Measurements from ENCODE around the gene PRSS3. TPM values are rescaled to one million over a fixed set of nuclear protein-coding genes. Genes with fewer than 3 reads are reported as not detected.
"Not testable (repeated sequence)": the region's sequence is repeated elsewhere in the genome, so short reads cannot be mapped to it uniquely, and the experiment has no call there.

The PRSS3 gene
- total RNA-seq, 2 donors from 2014 or later = not detected

GRCh38 chr9:33823801-33824200 lies 28.4 kb downstream of the PRSS3 start:
- H3K27me3 Mint-ChIP-seq (ENCODE audit: insufficient read depth) = no peaks in the 10 kb centered on the region
- no peak overlapping the region for H3K27ac ChIP-seq (ENCODE audit: low read depth, low read length)
- H3K9me3 Mint-ChIP-seq = no peaks in the 10 kb centered on the region
- H3K4me3 ChIP-seq (ENCODE audit: low read length) = no peak overlapping the region
- no peak overlapping the region for H3K4me3 Mint-ChIP-seq
- H3K4me1 ChIP-seq (ENCODE audit: control insufficient read depth, insufficient read depth, low read length) = no peaks in the 10 kb centered on the region
- WGBS, 2 experiments (ENCODE audit: insufficient coverage in 1 of 2, insufficient read length in 1 of 2) = 100% methylated on average over 3 of the region's 3 CpGs; no CpG with 5 or more reads in 1 of the 2 experiments
- TF ChIP-seq, protein P1, sequence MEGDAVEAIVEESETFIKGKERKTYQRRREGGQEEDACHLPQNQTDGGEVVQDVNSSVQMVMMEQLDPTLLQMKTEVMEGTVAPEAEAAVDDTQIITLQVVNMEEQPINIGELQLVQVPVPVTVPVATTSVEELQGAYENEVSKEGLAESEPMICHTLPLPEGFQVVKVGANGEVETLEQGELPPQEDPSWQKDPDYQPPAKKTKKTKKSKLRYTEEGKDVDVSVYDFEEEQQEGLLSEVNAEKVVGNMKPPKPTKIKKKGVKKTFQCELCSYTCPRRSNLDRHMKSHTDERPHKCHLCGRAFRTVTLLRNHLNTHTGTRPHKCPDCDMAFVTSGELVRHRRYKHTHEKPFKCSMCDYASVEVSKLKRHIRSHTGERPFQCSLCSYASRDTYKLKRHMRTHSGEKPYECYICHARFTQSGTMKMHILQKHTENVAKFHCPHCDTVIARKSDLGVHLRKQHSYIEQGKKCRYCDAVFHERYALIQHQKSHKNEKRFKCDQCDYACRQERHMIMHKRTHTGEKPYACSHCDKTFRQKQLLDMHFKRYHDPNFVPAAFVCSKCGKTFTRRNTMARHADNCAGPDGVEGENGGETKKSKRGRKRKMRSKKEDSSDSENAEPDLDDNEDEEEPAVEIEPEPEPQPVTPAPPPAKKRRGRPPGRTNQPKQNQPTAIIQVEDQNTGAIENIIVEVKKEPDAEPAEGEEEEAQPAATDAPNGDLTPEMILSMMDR (conservative IDR thresholded peaks at IDR 0.05) = no peak
- DNase-seq = no peak
- H3K36me3 ChIP-seq (ENCODE audit: control insufficient read depth, insufficient read depth, low read length) = peaks cover 14% of the 10 kb centered on the region
- H3K4me1 Mint-ChIP-seq = peaks cover 12% of the 10 kb centered on the region
- no peak overlapping the region for H3K27ac Mint-ChIP-seq
- H3K9ac ChIP-seq (ENCODE audit: extremely low read depth, low read length, poor library complexity, severe bottlenecking) = no peak overlapping the region
- peaks cover 22% of the 10 kb centered on the region for H3K36me3 Mint-ChIP-seq (ENCODE audit: low read depth)
- H3K27me3 ChIP-seq (ENCODE audit: control insufficient read depth, insufficient read depth, low read length, poor library complexity, severe bottlenecking) = no peaks in the 10 kb centered on the region
- no peaks in the 10 kb centered on the region for H3K9me3 ChIP-seq (ENCODE audit: control insufficient read depth, low read length)

GRCh38 chr9:33827285-33827684 lies 31.9 kb downstream of the PRSS3 start:
- H3K4me1 Mint-ChIP-seq; H3K9ac ChIP-seq (ENCODE audit: extremely low read depth, low read length, poor library complexity, severe bottlenecking); H3K27me3 Mint-ChIP-seq (ENCODE audit: insufficient read depth); H3K27me3 ChIP-seq (ENCODE audit: control insufficient read depth, insufficient read depth, low read length, poor library complexity, severe bottlenecking); H3K4me3 ChIP-seq (ENCODE audit: low read length); H3K27ac ChIP-seq (ENCODE audit: low read depth, low read length); H3K9me3 Mint-ChIP-seq; H3K4me3 Mint-ChIP-seq; H3K27ac Mint-ChIP-seq; H3K9me3 ChIP-seq (ENCODE audit: control insufficient read depth, low read length); DNase-seq; H3K4me1 ChIP-seq (ENCODE audit: control insufficient read depth, insufficient read depth, low read length): not testable (repeated sequence)
- H3K36me3 Mint-ChIP-seq (ENCODE audit: low read depth) = peaks cover 20% of the 10 kb centered on the region
- WGBS, 2 experiments (ENCODE audit: insufficient coverage in 1 of 2, insufficient read length in 1 of 2) = 89 to 97% methylated on average over 9 to 10 of the region's 11 CpGs
- H3K36me3 ChIP-seq (ENCODE audit: control insufficient read depth, insufficient read depth, low read length) = peaks cover 19% of the 10 kb centered on the region

DNA sequence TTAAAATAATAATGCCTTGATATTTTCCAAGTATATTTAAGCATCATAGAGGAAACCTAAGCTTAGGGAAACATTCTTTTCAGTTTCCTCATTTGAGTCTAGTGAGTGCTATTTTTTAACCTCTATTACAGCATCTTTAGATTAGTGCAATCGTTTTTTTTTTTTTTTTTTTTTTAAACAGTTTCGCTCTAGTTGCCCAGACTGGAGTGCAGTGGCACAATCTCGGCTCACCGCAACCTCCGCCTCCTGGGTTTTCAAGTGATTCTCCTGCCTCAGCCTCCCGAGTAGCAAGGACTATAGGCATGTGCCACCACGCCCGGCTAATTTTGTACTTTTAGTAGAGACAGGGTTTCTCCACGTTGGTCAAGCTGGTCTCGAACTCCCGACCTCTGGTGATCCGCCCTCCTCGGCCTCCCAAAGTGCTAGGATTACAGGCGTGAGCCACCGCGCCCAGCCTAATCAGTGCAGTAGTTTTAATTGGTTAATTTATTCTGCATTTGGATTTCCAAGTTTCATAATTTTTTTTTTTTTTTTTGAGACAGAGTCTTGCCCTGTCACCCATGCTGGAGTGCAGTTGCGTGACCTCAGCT lies 34.4 kb downstream of the PRSS3 start:
- not testable (repeated sequence) for H3K9me3 ChIP-seq (ENCODE audit: control insufficient read depth, low read length); H3K4me1 ChIP-seq (ENCODE audit: control insufficient read depth, insufficient read depth, low read length); H3K4me3 ChIP-seq (ENCODE audit: low read length); H3K27me3 ChIP-seq (ENCODE audit: control insufficient read depth, insufficient read depth, low read length, poor library complexity, severe bottlenecking); H3K27ac Mint-ChIP-seq; H3K4me1 Mint-ChIP-seq; H3K4me3 Mint-ChIP-seq; DNase-seq; H3K27me3 Mint-ChIP-seq (ENCODE audit: insufficient read depth); H3K9me3 Mint-ChIP-seq; H3K9ac ChIP-seq (ENCODE audit: extremely low read depth, low read length, poor library complexity, severe bottlenecking); H3K27ac ChIP-seq (ENCODE audit: low read depth, low read length)
- WGBS, 2 experiments (ENCODE audit: insufficient coverage in 1 of 2, insufficient read length in 1 of 2) = 91 to 98% methylated on average over 15 to 17 of the region's 17 CpGs
- H3K36me3 ChIP-seq (ENCODE audit: control insufficient read depth, insufficient read depth, low read length) = peaks cover 16% of the 10 kb centered on the region
- peaks cover 11% of the 10 kb centered on the region for H3K36me3 Mint-ChIP-seq (ENCODE audit: low read depth)

- no peaks in the 10 kb centered on the region for H3K27me3 Mint-ChIP-seq (ENCODE audit: insufficient read depth)
- WGBS, 2 experiments (ENCODE audit: insufficient coverage in 1 of 2, insufficient read length in 1 of 2) = 96 to 100% methylated on average over 8 to 11 of the region's 11 CpGs
- no peak overlapping the region for H3K27ac Mint-ChIP-seq
- Histone ChIP-seq H3K27ac (ENCODE audit: low read depth, low read length) (no peak overlapping the region), H3K9ac (ENCODE audit: extremely low read depth, low read length, poor library complexity, severe bottlenecking) (no peak overlapping the region), H3K27me3 (ENCODE audit: control insufficient read depth, insufficient read depth, low read length, poor library complexity, severe bottlenecking) (no peaks in the 10 kb centered on the region), H3K4me3 (ENCODE audit: low read length) (no peak overlapping the region), H3K36me3 (ENCODE audit: control insufficient read depth, insufficient read depth, low read length) (peaks cover 7% of the 10 kb centered on the region), H3K4me1 (ENCODE audit: control insufficient read depth, insufficient read depth, low read length) (no peaks in the 10 kb centered on the region), H3K9me3 (ENCODE audit: control insufficient read depth, low read length) (no peaks in the 10 kb centered on the region)
- TF ChIP-seq, protein P1 (conservative IDR thresholded peaks at IDR 0.05) = no peak
- no peak for DNase-seq
- H3K9me3 Mint-ChIP-seq = no peaks in the 10 kb centered on the region
- peaks cover 5% of the 10 kb centered on the region for H3K36me3 Mint-ChIP-seq (ENCODE audit: low read depth)
- no peak overlapping the region for H3K4me3 Mint-ChIP-seq
- peaks cover 1% of the 10 kb centered on the region for H3K4me1 Mint-ChIP-seq
Measured at GRCh38 chr9:33835625-33836260, 40.4 kb downstream of the PRSS3 start.

DNA sequence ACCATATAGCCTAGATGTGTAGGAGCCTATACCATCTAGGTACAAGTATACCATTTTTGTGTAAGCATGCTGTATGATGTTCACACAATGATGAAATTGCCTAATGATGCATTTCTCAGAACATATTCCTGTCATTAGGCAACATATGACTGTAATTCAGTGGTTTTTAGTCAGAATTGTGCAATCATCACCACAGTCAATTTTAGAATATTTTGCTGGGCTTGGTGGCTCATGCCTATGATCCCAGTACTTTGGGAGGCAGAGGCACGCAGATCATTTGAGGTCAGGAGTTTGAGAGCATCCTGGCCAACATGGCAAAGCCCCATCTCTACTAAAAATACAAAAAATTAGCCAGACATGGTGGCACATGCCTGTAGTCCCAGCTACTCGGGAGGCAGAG lies 40.9 kb downstream of the PRSS3 start:
- H3K36me3 ChIP-seq (ENCODE audit: control insufficient read depth, insufficient read depth, low read length); H3K4me1 Mint-ChIP-seq; H3K36me3 Mint-ChIP-seq (ENCODE audit: low read depth); H3K9me3 ChIP-seq (ENCODE audit: control insufficient read depth, low read length); H3K27me3 Mint-ChIP-seq (ENCODE audit: insufficient read depth); DNase-seq; H3K4me3 Mint-ChIP-seq; H3K27ac Mint-ChIP-seq; H3K9me3 Mint-ChIP-seq; H3K4me3 ChIP-seq (ENCODE audit: low read length); H3K27me3 ChIP-seq (ENCODE audit: control insufficient read depth, insufficient read depth, low read length, poor library complexity, severe bottlenecking); H3K9ac ChIP-seq (ENCODE audit: extremely low read depth, low read length, poor library complexity, severe bottlenecking); H3K27ac ChIP-seq (ENCODE audit: low read depth, low read length); H3K4me1 ChIP-seq (ENCODE audit: control insufficient read depth, insufficient read depth, low read length): not testable (repeated sequence)
- 84 to 100% methylated on average over 1 to 2 of the region's 2 CpGs for WGBS, 2 experiments (ENCODE audit: insufficient coverage in 1 of 2, insufficient read length in 1 of 2)
